Stomach smooth muscle (tissue), 2 donors: ENCODE data around the gene TTC39C.
"Not testable (repeated sequence)": the region's sequence is repeated elsewhere in the genome, so short reads cannot be mapped to it uniquely, and the experiment has no call there.

Source experiments
- H3K27ac ChIP-seq: one replicate; pipeline ENCODE4 v1.7.0; 2013; ENCODE audit warnings: mild to moderate bottlenecking, low read length, inconsistent platforms
- H3K27me3 ChIP-seq, 2 donors: one replicate each; pipeline ENCODE4 v1.7.0; 2013; ENCODE audit warnings: low read length in 2 of 2; ENCODE audit not compliant: insufficient read depth in 2 of 2, control insufficient read depth in 1 of 2
- H3K36me3 ChIP-seq, 2 donors: one replicate each; pipeline ENCODE4 v1.7.0; 2013; ENCODE audit warnings: low read length in 2 of 2; ENCODE audit not compliant: control insufficient read depth in 2 of 2, insufficient read depth in 2 of 2
- H3K4me1 ChIP-seq: one replicate; pipeline ENCODE4 v1.7.0; 2013; ENCODE audit warnings: low read length; ENCODE audit not compliant: control insufficient read depth, insufficient read depth
- H3K4me3 ChIP-seq, 2 donors: one replicate each; pipeline ENCODE4 v1.7.0; 2013; ENCODE audit warnings: low read length in 2 of 2
- H3K9ac ChIP-seq, 2 donors: one replicate each; pipeline ENCODE4 v1.7.0; 2013; ENCODE audit warnings: low read length in 2 of 2, mild to moderate bottlenecking in 1 of 2
- H3K9me3 ChIP-seq, 2 donors: one replicate each; pipeline ENCODE4 v1.7.0; 2013; ENCODE audit warnings: low read length in 2 of 2; ENCODE audit not compliant: control insufficient read depth in 2 of 2
- donor health status: healthy.
- donor health status: Pancreatic carcinoma.

TTC39C gene

DNA sequence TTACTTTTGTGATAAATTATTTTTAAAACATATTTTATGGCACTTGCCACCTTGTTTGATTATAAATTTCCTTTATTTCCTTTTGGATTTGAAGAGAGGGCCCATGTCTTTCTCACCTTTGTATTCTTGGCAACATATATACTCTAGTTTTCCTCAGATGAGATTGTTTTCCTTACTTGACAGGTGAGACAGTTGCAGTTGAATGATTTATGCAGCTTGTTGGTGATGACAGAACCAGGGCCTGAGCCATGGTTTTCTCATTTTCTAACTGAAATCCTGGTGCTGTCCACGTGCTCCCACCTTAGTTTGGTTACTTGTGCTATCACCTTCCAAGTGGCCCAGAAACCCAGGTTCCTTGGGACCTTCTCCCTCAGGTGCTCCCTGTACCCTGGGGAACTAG is 58.2 kb downstream of the TTC39C start:
- Histone ChIP-seq H3K9ac (no peak overlapping the region), H3K4me3 (no peak overlapping the region), H3K4me1 (peaks cover 9% of the 10 kb centered on the region), H3K36me3 (no peaks in the 10 kb centered on the region), H3K27ac (no peak overlapping the region), H3K9me3 (no peaks in the 10 kb centered on the region), H3K27me3 (no peaks in the 10 kb centered on the region)

- Histone ChIP-seq H3K9me3 (no peaks in the 10 kb centered on the region), H3K4me1 (peaks cover 9% of the 10 kb centered on the region), H3K36me3 (no peaks in the 10 kb centered on the region), H3K9ac (no peak overlapping the region), H3K27me3 (no peaks in the 10 kb centered on the region), H3K4me3 (no peak overlapping the region), H3K27ac (no peak overlapping the region)
Measured at GRCh38 chr18:24073791-24074190, 59.2 kb downstream of the TTC39C start.

DNA sequence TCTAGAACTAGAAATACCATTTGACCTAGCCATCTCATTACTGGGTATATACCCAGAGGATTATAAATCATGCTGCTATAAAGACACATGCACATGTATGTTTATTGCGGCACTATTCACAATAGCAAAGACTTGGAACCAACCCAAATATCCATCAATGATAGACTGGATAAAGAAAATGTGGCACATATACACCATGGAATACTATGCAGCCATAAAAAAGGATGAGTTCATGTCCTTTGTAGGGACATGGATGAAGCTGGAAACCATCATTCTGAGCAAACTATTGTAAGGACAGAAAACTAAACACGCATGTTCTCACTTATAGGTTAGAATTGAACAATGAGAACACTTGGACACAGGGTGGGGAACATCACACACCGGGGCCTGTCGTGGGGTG is 60.2 kb downstream of the TTC39C start:
- not testable (repeated sequence) for H3K36me3 ChIP-seq, H3K9ac ChIP-seq, H3K27ac ChIP-seq, H3K27me3 ChIP-seq, H3K9me3 ChIP-seq, H3K4me1 ChIP-seq, H3K4me3 ChIP-seq

- Histone ChIP-seq H3K27me3 (no peaks in the 10 kb centered on the region), H3K27ac (peak overlapping the region; percentile 0), H3K9me3 (no peaks in the 10 kb centered on the region), H3K4me1 (peaks cover 9% of the 10 kb centered on the region), H3K9ac (no peak overlapping the region), H3K4me3 (peak overlapping the region in 1 of 2 donors; percentile 3), H3K36me3 (no peaks in the 10 kb centered on the region)
Measured at GRCh38 chr18:24075767-24076597, 61.4 kb downstream of the TTC39C start.

DNA sequence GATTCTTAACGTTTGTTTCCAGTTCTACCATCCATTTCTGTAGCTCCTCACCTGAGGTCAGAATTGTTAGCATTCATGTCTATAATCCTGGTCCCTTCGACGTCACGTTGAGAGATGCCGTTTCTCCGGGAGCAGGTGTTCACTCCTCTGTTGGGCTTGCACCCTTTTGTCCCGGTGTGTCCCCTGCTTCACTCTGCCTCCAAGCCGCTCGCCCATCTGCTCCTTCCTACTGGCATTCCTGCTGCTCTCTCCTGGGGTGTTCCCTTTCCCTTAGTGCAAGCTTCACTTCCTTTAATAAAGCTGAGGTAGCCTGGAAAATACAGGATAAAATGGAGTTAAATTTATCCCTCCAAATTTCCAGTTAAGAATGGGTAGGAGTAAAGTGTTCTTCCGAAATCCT is 62.4 kb downstream of the TTC39C start:
- Histone ChIP-seq H3K9ac (no peak overlapping the region), H3K9me3 (no peaks in the 10 kb centered on the region), H3K4me3 (no peak overlapping the region), H3K27me3 (no peaks in the 10 kb centered on the region), H3K27ac (no peak overlapping the region), H3K4me1 (peaks cover 9% of the 10 kb centered on the region), H3K36me3 (no peaks in the 10 kb centered on the region)

DNA sequence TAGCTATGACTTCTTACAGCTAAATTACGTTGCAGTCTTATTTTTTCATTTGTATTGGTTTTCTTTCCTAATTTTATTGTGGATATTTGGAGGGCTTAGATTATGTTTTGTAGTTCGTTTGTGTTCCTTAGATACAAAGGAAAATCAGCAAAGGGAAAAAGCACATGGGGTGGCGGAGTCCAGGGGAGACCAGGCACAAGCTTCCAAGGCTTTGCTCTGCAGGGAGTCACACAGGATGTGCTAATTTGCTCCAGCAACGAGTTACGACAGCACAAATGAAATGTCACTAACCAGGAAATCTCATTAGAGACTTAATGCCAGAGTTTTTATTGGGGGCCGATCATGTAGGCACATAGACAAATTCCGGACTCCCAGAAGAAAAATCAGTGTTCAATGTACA is 63.8 kb downstream of the TTC39C start:
- H3K4me1 ChIP-seq: peaks cover 9% of the 10 kb centered on the region
- H3K36me3 ChIP-seq: no peaks in the 10 kb centered on the region
- H3K9ac ChIP-seq: no peak overlapping the region
- no peak overlapping the region for H3K4me3 ChIP-seq
- H3K27me3 ChIP-seq: no peaks in the 10 kb centered on the region
- H3K9me3 ChIP-seq: no peaks in the 10 kb centered on the region
- no peak overlapping the region for H3K27ac ChIP-seq

GRCh38 chr18:24080861-24081260 is 66.3 kb downstream of the TTC39C start:
- Histone ChIP-seq H3K9me3 (no peaks in the 10 kb centered on the region), H3K27ac (no peak overlapping the region), H3K4me3 (no peak overlapping the region), H3K9ac (no peak overlapping the region), H3K4me1 (peaks cover 6% of the 10 kb centered on the region), H3K36me3 (no peaks in the 10 kb centered on the region), H3K27me3 (no peaks in the 10 kb centered on the region)

DNA sequence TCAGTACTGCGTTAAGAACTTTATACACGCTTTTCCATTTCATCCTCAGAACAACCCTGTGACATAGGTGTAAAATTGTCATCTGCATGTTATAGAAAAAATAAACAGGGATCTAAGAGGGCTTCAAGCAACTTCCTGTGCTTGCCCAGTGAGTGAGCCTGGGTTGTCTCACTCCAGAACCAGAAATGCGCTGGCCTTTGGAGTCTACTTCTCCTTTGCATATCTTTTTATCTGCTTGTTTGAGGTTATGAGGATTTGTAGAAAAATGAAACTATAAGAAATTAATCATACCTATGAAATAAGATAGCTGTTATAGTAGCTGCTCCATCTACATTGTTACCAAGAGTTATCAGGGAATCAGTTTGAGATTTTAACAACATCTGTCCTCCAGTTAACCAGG is 69.0 kb downstream of the TTC39C start:
- no peak overlapping the region for H3K27ac ChIP-seq
- H3K4me3 ChIP-seq: no peak overlapping the region
- H3K9me3 ChIP-seq: no peaks in the 10 kb centered on the region
- no peak overlapping the region for H3K9ac ChIP-seq
- no peaks in the 10 kb centered on the region for H3K4me1 ChIP-seq
- H3K27me3 ChIP-seq: no peaks in the 10 kb centered on the region
- no peaks in the 10 kb centered on the region for H3K36me3 ChIP-seq

DNA sequence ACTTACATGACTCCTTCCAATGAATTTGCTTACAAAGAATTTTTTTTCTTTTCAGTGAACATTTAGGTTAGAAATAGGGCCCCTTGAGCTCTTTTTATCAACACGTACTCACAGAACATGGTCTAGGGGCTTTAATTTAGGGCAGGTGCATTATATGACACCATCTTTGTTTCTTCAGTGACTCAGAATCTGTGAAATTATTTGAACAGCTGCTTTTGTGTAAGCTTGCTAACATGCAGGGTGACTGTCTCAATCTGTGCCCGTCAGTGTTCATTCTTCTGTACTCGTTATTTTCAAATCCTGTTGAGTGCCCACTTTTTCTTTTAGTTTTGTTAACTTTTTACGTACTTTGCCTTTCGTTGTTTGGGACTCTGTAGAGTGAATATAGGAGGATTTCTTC is 71.5 kb downstream of the TTC39C start:
- H3K36me3 ChIP-seq: no peaks in the 10 kb centered on the region
- no peaks in the 10 kb centered on the region for H3K4me1 ChIP-seq
- H3K9ac ChIP-seq: no peak overlapping the region
- H3K27me3 ChIP-seq: no peaks in the 10 kb centered on the region
- H3K4me3 ChIP-seq: no peak overlapping the region
- no peak overlapping the region for H3K27ac ChIP-seq
- no peaks in the 10 kb centered on the region for H3K9me3 ChIP-seq

- Histone ChIP-seq H3K36me3 (no peaks in the 10 kb centered on the region), H3K27ac (no peak overlapping the region), H3K9me3 (no peaks in the 10 kb centered on the region), H3K4me1 (no peaks in the 10 kb centered on the region), H3K9ac (no peak overlapping the region), H3K4me3 (no peak overlapping the region), H3K27me3 (no peaks in the 10 kb centered on the region)
Measured at GRCh38 chr18:24089076-24089475, 74.5 kb downstream of the TTC39C start.

DNA sequence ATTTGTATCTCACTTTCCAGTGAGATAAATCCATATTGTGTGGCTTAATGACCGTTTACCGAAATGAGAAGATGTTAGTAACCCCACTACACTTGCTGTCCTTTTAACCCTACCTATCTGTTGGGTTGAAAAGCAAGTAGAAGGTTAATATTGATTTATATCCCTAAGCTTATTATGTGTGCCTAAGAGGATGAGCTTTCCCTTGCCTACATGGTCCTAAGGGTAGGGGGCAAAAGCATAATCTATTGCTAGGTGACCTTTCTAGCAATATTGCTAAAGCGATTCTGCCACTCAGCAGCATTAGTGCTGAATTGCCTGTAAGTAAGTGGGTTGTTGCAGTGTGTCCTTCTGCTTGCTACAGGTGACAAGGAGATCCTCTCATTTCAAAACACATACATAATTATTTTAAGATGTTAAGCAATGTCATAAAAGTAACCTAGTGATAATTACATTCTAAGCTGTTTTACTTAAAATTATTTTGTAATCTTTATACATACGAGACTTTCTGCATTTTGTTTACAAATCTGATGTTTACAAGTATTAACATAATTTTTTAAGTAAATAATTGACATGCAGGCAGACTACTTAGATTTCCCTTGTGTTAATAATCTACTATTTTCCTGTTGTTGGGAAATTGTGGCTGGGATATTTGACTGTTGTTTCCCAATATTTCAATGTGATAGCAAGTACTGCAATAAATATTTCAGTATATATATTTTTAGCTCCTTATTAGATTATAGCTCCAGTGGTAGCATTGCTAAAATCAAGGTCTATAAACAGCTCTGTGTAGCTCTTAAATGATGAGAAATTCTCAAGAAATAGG is 75.2 kb downstream of the TTC39C start:
- Histone ChIP-seq H3K4me3 (no peak overlapping the region), H3K4me1 (no peaks in the 10 kb centered on the region), H3K27me3 (no peaks in the 10 kb centered on the region), H3K27ac (no peak overlapping the region), H3K36me3 (no peaks in the 10 kb centered on the region), H3K9ac (no peak overlapping the region), H3K9me3 (no peaks in the 10 kb centered on the region)
